Stimulated activated CD8-positive, alpha-beta memory T cell treated with anti-CD3 and anti-CD28 coated beads, Interleukin-4, amount 100 ng/mL, for 48 hours (primary cell): ENCODE results near the gene RAB22A.
"Not testable (repeated sequence)": the region's sequence is repeated elsewhere in the genome, so short reads cannot be mapped to it uniquely, and the experiment has no call there.

Source experiments
- DNase-seq: peaks from one replicate; pipeline ENCODE4 v3.0.0-alpha.2; 2020

RAB22A gene

GRCh38 chr20:58344741-58345140 lies 35.2 kb downstream of the RAB22A start:
- DNase-seq = no peak

DNA sequence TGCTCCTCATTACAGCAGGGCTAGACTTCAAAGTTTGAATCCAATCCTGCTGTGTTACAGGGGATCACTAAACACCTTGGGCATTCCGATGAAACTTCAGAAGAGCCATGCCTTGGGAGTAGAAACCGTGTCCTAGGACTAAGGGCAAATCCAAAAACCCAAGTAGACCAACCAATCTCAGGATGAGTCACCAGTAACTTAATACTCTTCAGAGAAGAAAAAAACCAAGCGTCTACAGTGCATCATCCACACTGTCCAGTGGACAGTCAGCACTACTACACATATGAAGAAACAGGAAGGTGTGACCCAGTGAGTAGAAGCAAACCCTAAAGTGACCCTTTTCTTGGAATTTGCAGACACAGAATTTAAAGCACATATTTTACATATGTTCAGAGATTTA lies 40.1 kb downstream of the RAB22A start:
- no peak for DNase-seq

DNA sequence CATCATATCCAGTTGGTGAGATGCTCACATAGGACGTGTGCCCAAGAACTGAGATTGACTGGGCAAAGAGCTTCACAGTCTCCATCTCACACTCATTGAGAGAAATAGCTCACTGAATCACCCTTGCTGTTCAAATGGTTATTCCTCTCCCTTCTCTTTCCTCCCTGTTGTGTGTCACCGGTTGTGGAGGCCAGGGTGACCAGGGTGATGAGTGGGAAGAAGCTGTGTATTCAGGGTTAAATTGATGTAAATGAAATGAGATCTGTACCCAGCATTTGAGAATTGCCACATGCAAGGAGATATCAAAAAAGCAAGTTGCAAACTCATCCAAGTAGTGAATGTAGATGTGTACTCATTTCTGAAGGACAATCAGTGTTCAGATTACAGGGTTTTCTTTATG lies 43.0 kb downstream of the RAB22A start:
- DNase-seq = peak; percentile 50

GRCh38 chr20:58359441-58359840 lies 49.9 kb downstream of the RAB22A start:
- no peak for DNase-seq

GRCh38 chr20:58360936-58361335 lies 51.4 kb downstream of the RAB22A start:
- DNase-seq = no peak

GRCh38 chr20:58361481-58362205 lies 52.1 kb downstream of the RAB22A start:
- DNase-seq = no peak

DNA sequence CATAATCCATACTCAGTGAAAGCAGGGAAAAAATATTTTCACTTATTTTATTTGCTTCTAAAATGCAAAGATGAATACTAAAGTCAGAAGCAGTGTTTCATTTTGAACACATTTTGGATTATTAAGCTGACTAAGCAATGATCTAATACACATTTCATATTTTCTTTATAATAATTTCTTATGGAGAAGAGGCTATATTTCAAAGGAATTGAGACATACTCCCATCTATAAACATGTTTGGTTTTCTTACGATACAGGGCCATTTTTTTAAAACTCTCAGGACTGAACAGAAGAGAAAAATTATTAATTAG lies 52.6 kb downstream of the RAB22A start:
- DNase-seq = no peak

DNA sequence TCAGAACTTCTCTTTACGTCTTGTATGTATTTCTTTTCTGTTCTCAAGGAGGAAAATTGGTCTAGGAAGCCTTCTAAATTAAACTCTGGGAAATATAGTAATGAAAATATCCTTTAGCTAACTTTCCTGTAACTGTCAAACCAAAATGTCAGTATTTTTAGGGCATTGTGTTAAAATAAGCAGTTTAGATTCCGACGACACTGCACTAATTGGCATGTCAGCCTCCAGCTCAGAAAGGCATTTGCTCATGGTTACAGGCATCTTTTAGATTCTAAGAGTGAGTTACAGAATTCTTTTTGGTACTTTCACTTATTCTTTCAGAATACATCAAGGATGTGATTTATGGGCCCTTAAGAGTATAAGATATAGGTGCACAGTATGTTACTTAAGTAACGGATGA lies 53.5 kb downstream of the RAB22A start:
- no peak for DNase-seq

- DNase-seq = no peak
Measured at GRCh38 chr20:58366866-58367265, 57.4 kb downstream of the RAB22A start.

- DNase-seq = no peak
Measured at GRCh38 chr20:58372806-58373205, 63.3 kb downstream of the RAB22A start.

DNA sequence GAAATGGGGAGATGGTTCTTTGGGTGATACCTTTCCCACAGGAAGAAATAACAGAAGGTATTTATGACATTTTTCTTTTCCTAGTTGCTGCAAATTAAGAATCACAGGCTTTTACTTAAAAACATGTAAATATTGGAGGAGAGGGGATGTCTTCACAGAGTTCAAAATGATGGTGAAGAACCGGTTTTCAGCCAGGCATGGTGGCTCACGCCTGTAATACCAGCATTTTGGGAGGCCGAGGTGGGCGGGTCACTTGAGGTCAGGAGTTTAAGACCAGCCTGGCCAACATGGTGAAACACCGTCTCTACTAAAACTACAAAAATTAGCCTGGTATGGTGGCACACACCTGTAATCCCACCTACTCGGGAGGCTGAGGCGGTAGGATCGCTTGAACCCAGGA lies 63.8 kb downstream of the RAB22A start:
- DNase-seq = not testable (repeated sequence)

GRCh38 chr20:58374027-58374850 lies 64.7 kb downstream of the RAB22A start:
- DNase-seq = no peak

DNA sequence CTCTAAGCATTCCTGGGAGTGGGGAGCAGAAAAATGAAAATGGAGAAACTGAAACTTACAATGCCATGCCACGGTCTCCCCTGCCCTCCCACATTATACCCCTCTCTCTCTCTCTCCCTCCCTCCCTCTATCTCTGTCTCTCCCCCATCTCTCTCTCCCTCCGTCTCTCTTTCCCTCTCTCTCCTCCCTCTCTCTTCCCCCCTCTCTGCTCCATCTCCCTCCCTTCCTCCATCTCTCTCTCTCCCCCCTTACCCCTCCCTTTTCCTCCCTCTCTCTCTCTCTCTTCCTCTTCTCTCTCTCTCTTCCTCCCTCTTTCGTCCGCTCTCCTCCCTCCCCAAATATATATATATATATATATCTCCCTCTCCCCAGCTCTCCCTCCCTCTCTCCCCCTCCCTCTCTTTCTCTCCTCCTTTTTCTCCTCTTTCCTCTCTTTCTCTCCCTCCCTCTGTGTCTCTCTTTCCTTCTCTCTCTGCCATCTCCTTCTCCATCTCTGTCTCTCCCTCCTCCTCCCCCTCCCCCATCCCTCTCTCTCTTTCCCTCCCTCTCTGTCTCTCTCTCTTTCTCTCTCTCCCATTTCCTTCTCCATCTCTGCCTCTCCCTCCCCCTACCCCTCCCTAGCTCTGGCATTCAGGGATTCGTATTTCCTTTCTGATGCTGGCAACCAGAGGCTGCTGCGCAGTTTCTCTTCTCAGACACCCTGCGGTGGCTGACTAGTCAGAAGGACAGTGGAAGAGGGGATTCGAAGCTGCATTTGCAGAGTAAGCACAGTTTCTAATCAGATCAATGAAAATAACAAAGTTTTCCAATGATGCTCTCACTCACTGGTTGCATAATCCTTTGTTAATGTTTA lies 65.6 kb downstream of the RAB22A start:
- DNase-seq = no peak

- no peak for DNase-seq
Measured at GRCh38 chr20:58375759-58376352, 66.3 kb downstream of the RAB22A start.

GRCh38 chr20:58377017-58377416 lies 67.5 kb downstream of the RAB22A start:
- DNase-seq = no peak

GRCh38 chr20:58377766-58378401 lies 68.4 kb downstream of the RAB22A start:
- DNase-seq = no peak

DNA sequence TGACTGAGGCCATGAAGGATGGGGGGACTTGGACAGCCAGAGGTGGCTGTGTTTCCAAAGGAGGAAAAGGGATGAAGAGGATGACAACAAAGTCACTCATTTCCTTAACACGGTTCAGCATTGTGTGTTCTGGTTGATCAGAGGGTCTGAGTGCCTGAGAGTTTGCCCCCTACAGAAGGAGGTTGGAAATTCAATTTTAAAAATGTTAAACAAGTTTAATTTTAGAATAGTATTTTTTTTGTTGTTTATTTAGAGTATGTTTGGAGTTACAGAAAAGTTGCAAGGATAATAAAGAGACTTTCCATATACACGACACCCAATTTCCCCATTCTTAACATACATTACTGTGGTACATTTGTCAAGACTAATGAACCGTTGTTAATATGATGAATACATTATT lies 69.2 kb downstream of the RAB22A start:
- DNase-seq = no peak

GRCh38 chr20:58381627-58382026 lies 72.1 kb downstream of the RAB22A start:
- no peak for DNase-seq

GRCh38 chr20:58382096-58382495 lies 72.6 kb downstream of the RAB22A start:
- no peak for DNase-seq

DNA sequence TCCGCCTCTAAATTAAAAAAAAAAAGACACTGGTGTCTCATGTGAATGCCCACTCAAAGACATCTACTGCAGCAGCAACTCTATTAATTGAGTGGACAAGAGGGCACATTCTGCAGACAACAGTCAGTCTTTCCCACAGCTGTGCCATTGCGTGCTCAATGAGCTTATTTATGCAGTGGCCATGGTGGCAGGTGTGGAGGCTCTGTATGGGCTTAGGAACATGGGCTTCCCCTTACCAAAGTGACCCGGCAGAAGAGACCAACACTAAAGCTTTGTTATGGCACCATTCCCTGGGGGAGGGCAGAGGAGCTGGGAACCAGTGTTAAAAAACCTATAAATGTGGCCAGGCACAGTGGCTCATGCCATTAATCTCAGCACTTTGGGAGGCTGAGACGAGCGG lies 75.3 kb downstream of the RAB22A start:
- no peak for DNase-seq

- DNase-seq = no peak
Measured at GRCh38 chr20:58388028-58388601, 78.6 kb downstream of the RAB22A start.

- DNase-seq = peak; percentile 98
Measured at GRCh38 chr20:58388882-58389323, 79.4 kb downstream of the RAB22A start, which contains the start of gene VAPB. Gene VAPB (plus strand): TSS chr20:58389229. CDS start chr20:58389460, 231 bp downstream.
